ENCODE data around the gene ZNF580.

The ZNF580 gene

GRCh38 chr19:55624109-55625003 lies 16.4 kb upstream of the ZNF580 start, which contains the start of gene ZNF784:
Gene ZNF784, minus strand, starts transcription at chr19:55624566. Its CDS starts 5 bp downstream, at chr19:55624561.
- DNase-seq, result peak; percentile 86

GRCh38 chr19:55625004-55625326 lies 15.8 kb upstream of the ZNF580 start:
- DNase-seq, result no peak

GRCh38 chr19:55626350-55626749 lies 14.5 kb upstream of the ZNF580 start:
- DNase-seq, result no peak

DNA sequence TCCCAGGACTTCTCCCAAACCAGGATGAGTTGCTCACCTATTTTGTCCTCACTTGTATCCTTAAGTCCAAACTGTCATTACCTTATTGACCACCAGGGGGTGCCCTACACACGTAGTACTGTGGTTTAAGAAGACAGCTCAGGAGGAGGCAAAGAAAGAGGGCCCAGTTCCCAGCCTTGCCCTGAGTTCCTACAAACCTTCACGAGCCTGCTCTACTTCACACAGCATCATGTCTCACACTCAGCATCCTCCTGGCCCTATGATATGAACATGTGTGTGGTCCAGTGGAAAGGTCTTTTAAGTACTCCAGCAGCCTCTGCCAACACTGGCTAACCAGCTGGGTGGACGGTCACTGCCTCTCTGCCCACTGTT lies 8.4 kb upstream of the ZNF580 start:
- peak; percentile 68 for DNase-seq

DNA sequence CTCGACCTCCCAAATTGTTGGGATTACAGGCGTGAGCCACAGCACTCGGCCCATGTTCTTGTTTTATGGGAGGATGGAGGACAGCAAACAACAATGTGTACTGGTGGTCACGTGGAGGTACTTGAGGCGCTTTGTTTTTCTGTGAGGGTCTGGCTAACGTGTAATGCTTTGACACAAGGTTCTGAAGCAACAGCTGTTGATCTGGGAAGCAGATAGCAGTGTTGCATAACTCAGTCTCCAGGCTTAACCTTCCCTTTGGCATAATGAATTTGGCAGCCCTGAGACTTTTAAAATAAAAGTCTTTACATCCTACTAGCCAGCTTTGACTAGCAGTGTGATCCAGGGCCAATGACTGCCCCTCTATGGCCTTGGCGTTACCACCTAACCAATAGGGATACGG lies 6.9 kb upstream of the ZNF580 start:
- DNase-seq, result no peak

DNA sequence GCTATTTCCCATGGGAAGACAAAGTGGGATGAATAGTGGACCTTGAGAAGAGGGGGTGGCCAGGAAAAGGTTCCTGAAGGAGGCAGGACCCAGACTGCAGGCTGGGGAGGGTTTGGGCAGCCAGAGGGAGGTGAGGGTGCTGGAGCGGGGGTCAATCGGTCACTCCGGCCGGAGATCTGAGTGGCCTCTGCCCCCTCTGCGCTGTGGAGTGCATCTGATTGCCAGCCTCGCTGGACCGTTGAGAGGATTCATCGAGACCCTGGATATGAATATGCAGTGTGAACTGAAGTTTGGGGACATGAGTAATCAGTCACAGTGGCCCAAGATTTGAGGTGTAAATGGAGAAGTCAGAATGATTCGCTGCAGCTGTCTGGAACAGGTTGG lies 5.5 kb upstream of the ZNF580 start:
- DNase-seq, result no peak

GRCh38 chr19:55635856-55636440 lies 4.9 kb upstream of the ZNF580 start:
- no peak for DNase-seq

DNA sequence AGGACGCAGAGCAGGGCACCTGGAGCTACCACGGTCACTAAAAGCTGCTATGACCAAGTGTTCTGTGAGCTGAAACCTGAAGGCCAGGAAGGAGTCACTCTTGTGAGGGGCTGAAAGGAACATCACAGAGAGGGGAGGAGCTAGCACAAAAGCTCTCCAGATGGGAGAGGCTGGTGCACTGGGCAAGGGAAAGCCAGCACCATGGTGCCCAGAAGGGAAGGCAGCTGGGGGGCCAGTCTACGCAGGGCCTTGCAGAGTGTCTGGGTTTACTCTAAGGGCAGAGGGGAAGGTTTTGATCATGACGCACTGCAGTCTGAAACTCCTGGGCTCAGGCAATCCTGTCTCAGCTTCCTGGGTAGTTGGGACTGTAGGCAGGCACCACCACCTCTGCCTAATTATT lies 4.1 kb upstream of the ZNF580 start:
- no peak for DNase-seq

DNA sequence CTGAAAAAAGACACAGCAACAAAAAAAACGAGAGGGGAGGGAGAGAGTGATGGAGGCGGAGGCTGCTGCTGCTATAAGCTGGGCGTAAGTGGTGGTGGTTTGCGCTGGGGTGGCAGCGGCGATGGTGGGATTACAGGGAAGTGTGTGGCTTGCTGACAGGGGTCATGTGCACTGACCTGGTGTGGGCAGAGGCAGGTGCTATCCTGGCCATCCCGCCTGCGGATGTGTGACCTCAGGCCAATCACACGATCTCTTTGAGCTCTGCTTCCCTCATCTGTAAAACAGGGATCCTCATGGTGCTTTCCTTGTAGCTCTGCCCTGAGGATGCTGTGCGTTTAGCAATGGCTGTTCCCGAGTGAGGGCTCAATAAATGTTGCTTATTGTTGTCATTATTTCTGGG lies 3.3 kb upstream of the ZNF580 start:
- no peak for DNase-seq

GRCh38 chr19:55638864-55639359 lies 1.9 kb upstream of the ZNF580 start:
- DNase-seq, result peak; percentile 49

- DNase-seq, result no peak
These were observed 692 bp upstream of the ZNF580 start for GRCh38 chr19:55640043-55640576.

GRCh38 chr19:55641426-55642152 lies 787 bp downstream of the ZNF580 start:
- peak; percentile 30 for DNase-seq

DNA sequence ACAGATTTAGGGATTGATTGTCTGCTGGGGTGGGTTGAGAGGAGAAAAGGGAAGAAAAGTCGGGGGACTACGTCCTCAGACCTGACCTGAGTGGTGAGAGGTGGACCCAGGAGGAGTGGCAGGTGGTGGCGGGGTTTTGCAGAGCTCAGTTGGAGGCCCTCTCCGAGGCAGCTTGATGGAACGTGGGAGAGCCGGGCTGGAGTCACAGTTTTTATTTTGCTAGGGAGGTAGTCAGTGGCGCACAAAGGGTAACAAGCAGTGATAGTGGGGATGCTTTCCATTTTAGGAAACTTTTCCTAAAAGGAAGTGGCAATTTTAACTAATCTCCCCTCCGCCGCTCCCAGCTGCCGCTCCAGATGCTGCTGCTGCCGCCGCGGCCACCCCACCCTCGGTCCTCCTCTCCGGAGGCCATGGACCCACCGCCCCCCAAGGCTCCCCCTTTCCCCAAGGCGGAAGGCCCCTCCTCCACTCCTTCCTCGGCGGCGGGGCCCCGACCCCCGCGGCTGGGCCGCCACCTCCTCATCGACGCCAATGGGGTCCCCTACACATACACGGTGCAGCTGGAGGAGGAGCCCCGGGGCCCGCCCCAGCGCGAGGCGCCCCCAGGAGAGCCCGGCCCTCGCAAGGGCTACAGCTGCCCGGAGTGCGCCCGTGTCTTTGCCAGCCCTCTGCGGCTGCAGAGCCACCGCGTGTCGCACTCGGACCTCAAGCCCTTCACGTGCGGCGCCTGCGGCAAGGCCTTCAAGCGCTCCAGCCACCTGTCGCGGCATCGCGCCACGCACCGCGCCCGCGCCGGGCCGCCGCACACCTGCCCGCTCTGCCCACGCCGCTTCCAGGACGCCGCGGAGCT lies 1.6 kb downstream of the ZNF580 start:
- DNase-seq, result peak; percentile 30

DNA sequence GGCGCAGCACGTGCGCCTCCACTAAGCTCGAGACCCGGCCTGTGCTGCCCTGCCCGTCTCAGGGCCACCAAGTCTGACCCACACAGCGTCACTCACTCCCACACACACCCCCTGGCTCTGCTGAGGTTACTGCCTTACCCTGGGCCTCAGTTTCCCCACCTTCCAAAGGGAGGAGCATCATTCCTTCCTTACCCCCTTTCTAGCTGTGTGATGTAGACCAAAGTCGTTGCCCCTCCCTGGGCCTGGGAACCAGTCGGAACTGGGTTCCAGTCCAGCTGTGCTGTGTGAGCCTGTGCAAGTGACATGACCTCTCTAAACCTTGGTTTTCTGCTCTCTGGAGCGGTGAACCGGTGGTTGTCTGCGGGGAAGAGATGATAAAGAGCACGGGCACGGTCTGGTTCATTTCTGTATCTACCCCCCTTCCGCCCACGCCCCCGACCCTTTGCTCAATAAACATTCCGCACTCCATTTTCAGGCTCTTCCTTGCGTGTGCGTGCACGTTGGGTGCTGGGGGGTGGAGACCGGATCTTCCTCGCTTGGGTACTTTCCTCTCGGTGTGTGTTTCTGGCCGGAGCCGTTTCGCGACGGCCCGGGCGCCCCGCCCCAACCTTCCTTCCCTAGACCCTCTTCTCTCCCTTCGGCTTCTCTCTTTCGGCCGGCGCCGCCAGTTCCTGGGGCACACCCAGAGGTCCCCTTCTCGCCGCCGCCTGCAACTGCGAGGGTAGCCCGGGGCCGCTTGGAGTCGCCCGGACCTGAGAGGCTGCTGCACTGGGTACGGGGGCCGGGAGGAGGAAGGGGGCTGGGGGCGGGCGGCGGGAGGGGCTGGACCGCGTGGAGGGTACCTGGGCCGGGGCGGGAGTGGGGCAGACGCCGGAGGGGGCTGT lies 2.4 kb downstream of the ZNF580 start, which contains the start of gene ZNF581:
TSS of gene ZNF581 (plus strand) at position 647 of the 884 bp plus-strand sequence. CDS start 923 bp downstream, outside the sequence.
- peak; percentile 68 for DNase-seq

DNA sequence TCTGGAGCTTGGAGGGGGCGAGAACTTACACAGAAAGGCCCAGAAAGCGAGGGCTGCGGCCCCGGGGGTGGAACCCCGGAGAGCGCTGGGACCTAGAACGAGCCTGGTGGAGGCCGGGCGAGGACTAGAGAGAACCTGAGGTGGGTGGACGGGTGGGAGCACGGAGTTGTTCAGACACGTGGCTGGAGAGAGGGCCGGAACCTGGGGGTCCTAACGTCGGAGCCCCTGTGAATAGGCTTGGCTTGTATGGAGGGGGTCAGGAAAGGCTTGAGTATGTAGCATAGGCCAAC lies 3.0 kb downstream of the ZNF580 start:
- DNase-seq, result no peak

GRCh38 chr19:55644191-55644833 lies 3.5 kb downstream of the ZNF580 start:
- DNase-seq, result no peak

- no peak for DNase-seq
These were observed 4.2 kb downstream of the ZNF580 start for GRCh38 chr19:55644842-55645511.

DNA sequence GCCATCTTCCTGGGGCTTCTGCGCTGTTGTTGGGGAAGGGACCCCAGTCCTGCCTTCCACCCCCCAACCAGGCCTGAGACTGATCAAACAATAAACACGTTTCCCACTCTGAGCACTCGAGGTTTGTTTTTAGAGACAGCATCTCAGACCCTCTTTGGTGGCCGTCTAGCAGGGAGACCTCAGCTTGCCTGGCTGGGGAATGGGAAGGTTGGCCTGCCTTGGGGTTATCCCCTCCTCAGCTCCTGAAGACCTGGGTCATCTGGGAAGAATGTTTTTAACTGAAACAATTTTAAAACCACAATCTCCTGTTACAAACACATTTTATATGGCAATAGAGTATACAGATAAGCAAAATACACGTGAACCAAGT lies 4.7 kb downstream of the ZNF580 start:
- DNase-seq, result no peak

DNA sequence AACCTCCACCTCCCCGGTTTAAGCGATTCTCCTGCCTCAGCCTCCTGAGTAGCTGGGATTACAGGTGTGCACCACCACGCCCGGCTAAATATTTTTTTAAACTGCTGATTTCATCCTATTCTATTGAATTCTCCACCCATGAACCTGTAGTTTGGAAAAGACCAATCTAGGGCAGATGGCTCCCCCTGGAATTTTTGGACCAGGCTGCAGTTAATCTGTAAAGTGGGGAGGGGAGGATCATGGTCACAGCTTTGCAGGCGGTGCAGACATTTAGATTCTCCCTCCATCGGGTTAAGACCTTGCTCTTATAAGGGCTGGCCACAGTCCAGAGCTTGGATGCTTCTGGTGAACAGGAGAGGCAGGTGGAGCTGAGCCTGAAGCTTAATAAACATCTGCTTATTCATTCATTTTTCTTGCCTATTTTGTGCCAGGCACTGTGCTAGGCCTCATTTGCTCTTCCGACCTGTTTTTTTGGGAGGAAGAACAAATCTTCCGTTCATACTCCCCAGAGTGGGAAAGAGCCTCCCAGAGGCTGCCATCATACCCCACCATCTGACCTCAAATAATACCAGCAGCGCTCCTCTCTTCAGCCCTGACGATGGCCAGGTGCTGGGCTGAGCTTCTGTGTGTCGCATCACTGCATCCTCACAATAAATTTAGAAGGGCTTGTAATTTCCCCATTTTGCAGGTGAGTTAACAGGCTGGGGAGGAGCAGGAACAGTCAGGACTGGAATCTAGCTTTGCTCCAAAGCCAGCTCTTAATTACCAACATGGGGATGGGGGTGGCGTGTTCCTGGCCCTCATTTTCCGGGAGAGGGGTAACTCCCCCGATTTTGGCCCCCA lies 6.3 kb downstream of the ZNF580 start:
- no peak for DNase-seq

All from HCEC 1CT (cell line).